GM10847 (cell line): Measurements from ENCODE around the gene AFAP1L1.

ENCODE experiments used
- POLR2A ChIP-seq: IDR thresholded peaks from 2 replicates; pipeline ENCODE4 v1.6.1; 2011; ENCODE audit not compliant: insufficient read length; ENCODE audit errors: extremely low read depth

Gene AFAP1L1

DNA sequence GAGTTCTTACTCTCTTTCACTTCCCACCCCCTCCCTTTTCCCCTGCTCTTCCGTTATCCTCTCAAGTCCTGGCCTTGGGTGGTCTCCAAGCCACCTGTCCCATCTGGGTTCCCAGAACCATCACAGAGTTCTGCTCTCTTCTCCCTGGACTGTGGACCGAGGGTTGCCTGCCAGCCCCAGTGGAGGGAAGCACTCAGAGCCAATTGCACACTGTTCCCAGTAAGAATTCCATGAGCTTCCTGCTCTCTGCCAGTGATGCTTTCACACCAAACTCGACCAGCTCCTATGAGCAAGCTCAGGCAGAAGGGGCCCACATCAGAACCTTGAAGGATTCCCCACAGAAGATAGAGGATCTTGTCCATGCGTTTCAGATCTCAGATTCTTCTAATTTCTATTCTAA is 20.1 kb upstream of the AFAP1L1 start:
- no peak for TF ChIP-seq POLR2A

GRCh38 chr5:149254506-149254905 is 17.2 kb upstream of the AFAP1L1 start:
- TF ChIP-seq POLR2A = no peak

DNA sequence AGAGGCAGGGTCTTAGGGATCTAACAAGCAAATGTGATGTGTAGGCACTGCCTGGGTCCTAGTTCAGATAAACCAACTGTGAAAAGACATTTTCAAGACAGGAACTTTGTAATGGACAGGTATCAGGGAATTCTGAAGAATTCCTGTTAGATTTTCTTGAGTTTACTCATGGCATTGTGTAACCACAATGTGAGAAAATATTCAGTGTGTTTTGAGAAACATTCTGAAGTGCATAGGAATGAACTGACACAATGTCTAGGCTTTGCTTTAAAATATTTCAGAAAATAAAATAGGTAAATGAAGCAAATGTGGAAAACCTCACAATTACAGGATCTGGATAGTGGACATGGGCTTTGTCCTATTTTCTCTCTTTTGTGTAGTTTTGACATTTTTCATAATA is 15.2 kb upstream of the AFAP1L1 start:
- no peak for TF ChIP-seq POLR2A

DNA sequence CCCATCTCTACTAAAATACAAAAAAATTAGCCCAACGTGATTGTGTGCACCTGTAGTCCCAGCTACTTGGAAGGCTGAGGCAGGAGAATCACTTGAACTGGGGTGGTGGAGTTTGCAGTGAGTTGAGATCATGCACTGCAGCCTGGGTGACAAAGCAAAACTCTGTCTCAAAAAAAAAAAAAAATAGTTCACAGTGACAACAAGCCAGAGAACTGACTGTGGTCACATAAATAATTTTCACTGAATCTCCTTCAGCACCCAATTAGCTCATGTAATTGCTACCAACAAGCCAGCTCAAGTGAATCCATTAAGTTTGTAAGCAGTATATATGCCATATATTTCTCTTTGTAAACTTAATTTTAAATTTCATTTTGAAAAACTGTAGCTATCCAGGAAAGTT is 14.5 kb upstream of the AFAP1L1 start:
- TF ChIP-seq POLR2A = no peak

- TF ChIP-seq POLR2A = no peak
These were observed 13.6 kb upstream of the AFAP1L1 start for GRCh38 chr5:149257889-149258705.

GRCh38 chr5:149260761-149261160 is 10.9 kb upstream of the AFAP1L1 start:
- TF ChIP-seq POLR2A = no peak

DNA sequence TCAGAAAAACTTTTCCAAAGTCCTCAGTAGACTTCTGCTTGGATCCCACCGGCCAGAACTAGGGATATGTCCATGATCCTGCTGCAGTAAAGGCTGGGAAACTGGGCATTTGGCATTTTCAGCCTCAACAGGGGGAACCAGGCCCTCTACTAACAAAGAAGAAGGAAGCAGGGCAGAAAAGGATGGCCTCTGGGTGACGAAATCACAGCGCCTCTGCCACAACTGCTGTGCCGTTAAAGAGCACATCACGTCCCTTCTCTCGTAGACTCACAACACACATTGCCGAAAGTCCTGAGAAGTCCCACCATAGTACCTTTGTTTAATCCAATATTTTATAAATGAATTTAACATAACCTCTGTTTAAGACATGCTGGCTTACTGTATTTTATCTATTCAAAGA is 10.4 kb upstream of the AFAP1L1 start:
- no peak for TF ChIP-seq POLR2A

- TF ChIP-seq POLR2A = no peak
These were observed 9.3 kb upstream of the AFAP1L1 start for GRCh38 chr5:149262315-149262714.

- TF ChIP-seq POLR2A = no peak
These were observed 7.1 kb upstream of the AFAP1L1 start for GRCh38 chr5:149264439-149265067.

GRCh38 chr5:149265068-149265465 is 6.6 kb upstream of the AFAP1L1 start:
- no peak for TF ChIP-seq POLR2A

DNA sequence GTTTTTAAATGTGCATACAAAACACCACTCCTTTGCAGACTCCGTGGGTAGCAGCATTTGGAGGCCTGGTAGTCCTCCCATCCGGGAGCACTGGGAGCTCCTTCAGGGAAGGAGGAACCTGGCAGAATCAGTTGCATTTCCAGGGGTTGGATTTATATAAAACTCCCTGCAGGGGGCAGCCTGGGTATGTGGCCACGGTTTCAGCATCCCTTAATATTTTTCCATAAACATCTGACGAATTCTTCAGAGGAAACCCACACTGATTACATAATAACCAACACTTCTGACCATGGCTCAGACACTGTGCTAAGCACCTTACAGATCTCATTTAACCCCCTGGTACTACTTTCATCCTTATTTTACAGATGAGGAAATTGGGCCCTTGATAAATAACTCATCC is 6.1 kb upstream of the AFAP1L1 start:
- TF ChIP-seq POLR2A = no peak

DNA sequence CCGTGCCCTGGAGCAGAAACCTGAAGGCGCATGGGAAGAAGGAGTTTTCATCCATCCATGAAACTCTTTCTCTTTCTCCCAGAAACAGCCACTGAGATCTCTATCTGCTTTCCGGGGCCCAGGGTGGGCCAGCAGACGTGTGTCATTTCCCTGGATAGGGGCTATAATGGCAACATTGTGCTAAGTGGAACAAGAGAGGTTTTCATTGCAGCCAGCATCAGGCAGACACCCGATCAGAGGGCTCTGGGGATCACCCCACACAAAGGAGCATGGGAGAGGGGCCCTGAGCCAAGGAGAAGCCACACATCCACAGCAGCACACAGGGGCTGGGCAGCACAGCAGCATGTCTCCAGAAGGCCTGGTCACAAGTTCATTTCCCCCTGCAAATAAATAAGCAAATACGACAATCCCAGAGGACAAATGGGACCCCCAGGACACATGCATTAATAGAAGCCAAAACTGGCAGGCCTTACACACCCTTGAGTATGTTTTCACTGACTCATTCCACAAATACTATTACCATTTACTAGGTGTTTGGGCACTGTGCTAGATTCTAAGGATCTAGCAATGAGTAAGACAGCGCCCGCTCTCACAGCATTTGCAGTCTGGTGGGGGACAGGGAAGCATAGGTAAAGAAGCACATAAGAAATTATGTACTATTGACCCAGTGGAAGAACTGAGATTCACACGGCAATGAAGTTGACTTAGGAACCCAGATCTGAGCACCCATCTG is 4.3 kb upstream of the AFAP1L1 start:
- TF ChIP-seq POLR2A = no peak

DNA sequence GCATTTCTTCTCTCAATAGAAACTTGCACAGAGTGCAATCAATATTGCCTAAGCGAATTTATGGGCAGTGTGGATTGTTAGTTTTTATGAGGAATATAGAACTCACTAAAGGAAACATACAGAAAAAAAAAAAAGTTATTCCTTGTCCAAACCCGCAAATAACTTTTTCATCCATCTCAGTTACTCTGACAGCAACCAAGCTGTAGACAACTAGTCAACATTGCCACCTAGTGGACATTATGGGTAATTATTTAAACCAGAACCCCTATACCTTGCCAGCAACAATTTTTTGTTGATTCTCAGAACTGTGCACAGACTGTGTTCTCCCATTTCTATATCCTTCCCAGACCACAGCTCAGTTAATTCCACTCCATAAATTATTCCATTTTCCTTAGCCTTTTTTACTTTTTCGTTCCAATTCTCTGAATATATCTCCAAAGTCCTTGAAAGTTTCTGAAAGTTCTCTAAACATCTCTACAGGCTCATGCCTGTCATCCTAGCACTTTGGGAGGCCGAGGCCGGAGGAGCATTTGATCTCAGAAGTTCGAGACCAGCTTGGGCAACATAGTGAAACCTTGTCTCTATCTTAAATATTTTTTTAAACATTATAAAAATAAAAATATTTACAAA is 2.6 kb upstream of the AFAP1L1 start:
- TF ChIP-seq POLR2A = no peak

- TF ChIP-seq POLR2A = no peak
These were observed 404 bp upstream of the AFAP1L1 start for GRCh38 chr5:149271195-149271715.

GRCh38 chr5:149273237-149273636 is 1.6 kb downstream of the AFAP1L1 start:
- no peak for TF ChIP-seq POLR2A
